Measurements from ENCODE around the gene CSMD2.

The CSMD2 gene

DNA sequence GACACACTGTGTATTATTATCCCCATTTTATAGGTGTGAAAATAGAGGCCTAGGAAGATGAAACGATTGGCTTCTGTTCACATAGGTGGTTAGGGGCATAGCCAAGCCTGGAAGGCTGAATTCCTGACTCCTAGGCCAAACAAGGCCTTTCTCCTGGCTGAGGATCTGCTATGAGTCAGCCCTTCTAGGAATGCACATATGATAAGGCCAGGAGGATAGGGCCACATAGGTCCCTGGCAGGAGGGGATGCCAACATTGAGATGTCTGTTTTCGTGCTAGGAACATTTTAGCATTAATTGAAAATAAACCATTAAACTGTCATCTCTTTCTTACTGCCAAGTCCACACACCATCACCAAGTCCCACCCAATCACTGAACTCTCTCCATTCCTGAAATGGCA lies 9.2 kb downstream of the CSMD2 start:
- DNase-seq (ENCODE audit: low read depth), result no peak

DNA sequence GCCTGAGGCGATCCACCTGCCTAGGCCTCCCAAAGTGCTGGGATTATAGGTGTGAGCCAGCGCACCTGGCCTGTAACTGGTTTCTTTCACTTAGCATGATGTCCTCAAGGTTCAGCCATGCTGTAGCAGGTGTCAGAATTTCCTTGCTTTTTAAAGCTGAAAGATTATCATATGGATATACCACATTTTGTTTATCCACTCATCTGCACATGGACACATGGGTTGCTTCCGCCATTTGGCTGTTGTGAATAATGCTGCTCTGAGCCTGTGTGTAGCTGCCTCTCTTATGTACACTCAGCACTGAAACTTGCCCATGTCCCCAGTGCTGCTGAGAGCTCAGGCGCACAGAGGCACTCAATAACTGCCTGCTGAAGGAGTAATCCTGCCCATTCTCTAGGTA lies 11.8 kb downstream of the CSMD2 start:
- no peak for DNase-seq (ENCODE audit: low read depth)

DNA sequence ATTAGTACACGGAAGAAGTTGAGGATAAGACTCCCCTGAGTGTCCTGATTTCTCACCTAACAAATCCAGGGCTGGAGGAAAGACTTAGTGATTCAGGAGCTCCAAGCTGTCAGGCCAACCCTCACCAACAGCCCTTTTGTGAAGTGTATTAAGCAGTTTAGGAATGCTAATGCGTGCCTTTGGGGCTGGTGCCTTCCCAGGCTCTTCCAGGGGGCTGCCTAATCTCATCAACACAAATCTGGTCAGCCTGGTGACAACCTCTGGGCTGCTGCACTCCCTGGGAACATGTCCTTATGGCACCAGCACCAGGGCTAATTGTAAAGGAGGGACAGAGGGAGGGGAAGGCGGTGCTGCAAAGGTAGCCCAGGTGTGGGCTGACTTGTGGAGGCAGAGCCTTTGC lies 15.5 kb downstream of the CSMD2 start:
- DNase-seq (ENCODE audit: low read depth), result no peak

DNA sequence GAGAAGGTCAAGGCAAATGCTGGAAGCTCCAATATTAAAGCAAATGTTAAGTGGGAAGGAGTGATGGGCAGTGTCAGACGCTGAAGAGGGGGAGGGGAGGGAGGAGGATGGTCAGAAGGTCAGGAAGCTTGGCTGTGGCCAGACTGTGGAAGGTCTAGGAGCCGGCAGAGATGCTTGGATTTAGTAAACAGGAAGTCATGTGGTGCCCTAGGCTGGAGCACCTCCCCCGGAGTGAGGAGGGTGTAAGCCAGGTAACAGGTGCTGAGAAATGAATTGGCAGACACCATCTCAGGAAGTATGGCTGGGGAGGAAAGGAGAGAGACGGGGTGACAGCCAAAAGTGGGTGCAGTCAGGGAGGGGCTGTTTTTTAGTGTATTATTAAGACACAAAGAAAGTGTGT lies 17.7 kb downstream of the CSMD2 start:
- no peak for DNase-seq (ENCODE audit: low read depth)

DNA sequence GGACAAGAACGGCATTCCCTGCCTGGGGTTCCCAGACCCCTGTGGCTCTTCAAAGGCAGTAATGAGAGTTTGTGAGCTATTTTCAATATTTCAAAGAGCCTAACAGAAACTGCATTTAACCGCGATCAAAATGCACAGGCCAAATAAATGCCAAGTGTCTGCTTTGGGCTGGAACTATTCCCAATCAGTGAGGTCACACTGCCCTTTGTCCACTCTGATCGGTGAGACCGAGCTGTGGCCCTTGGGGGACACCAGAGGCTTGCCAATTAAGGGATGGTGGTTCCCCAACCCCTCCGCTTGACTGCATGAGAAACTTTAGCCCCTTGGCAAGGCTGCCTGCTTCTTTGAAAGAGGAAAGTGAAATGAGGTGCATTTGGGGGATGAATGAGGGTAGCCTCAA lies 20.3 kb downstream of the CSMD2 start:
- DNase-seq (ENCODE audit: low read depth), result no peak

DNA sequence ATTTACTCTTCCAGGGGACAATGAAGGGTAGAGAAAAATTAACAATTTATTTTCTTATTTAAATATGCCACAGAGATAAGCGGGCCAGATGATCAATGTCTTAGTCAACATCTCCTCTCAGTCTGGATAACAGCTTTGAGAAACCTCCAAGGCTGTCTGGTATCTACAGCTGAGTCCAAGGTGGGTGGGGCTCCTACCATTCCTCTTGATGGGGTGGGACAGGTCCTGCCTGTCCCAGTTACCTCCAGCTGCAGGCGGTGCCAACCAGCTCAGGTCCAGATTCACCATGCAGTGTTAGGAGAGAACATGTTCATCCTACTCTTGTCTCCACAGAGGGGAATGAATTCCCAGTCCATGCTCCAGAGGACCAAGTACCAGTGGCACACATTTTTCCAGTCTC lies 21.1 kb downstream of the CSMD2 start:
- no peak for DNase-seq (ENCODE audit: low read depth)

DNA sequence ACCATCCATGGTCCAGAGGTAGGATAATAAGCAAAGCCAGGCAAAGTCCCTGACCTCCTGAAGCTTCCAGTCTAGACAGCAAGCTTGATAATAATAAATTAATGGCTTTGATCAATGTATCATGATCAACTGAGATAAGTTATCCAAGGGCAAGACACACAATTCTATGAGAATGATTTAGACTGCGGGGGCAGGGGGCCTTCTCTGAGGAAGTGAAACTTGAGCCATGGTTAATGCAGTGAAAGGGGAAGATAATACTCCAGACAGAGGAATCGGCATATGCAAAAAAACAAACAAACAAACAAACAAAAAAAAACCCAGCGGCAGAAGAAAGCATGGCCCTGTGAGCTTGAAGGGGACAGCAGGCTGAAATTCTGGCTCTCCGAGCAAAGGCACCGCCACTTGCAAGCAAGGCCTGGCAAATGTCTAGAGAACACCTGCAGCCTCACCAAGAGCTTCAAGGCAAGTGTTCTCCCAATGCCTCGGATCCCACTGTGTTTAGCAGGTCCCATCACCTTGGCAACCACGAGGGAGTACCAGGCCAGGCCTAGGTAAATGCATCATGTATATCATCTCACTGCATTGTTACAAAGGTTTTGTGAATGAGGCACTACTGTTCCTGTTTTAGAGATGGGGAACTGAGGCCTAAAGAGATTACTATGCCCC lies 24.9 kb downstream of the CSMD2 start:
- no peak for DNase-seq (ENCODE audit: low read depth)

DNA sequence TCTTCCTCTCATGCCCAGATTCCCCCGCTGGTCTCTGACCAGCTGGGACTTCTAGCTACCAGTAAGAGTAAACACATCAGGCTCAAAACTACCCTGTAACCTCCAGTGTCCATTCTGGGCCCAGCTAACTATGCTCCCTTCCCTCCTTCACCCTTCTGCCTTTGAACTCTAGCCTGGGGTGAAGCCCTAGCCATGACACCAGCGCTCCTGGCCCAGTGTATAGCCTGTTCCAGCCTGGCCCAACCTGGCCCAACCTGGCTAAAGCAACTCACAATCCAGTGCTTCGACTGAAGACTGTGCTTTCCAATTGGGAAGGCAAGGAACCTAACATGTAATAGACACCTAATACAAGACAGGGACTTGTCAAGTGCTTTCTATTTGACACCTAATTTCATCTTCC lies 27.6 kb downstream of the CSMD2 start:
- no peak for DNase-seq (ENCODE audit: low read depth)

DNA sequence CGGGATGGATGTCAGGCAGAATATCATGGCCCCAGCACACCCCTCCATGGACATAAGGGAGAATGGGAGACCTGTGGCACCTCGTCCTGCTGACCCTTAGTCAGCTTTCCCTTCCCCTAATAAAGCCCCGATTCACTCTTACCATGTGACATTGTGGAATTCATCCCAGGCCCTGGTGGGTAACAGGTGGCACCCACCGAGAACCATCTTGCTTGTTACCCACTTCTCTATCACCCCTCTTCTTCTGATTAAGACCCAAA lies 32.9 kb downstream of the CSMD2 start:
- no peak for DNase-seq (ENCODE audit: low read depth)

DNA sequence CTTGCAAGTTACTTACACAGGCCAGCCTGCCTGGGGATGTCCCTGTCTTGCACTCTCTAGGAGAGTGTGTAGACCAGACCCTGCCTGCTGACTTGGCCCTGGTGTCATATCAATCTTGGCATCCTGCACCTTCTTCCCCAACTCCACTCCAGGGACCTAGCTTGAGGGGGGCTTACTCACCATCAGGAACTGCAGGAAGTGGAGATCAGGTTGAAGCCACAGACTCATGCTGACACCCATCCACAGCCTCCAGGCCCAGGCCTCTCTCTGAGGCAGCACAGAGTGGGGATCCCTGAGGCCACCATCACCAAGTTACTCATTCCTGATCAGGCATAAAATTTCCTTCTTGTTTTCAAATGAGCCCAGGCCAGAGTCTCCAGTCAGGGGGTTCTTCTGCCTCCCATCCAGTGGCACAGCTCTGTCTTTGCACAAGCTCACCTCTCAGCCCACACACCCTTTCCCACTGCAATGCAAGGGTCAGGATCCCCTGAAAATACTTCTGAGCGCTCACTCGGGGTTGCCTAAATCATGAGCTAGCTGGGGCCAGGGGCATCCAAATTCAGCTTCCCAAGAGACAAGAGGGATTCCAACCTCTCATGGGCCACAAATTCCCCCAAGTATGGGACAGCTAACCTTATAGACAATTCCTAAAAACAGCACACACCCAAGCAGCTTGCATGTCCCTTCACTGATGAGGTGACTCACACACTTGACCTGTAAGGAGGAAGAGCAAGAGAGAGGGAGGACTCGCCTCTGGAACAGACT lies 33.5 kb downstream of the CSMD2 start:
- no peak for DNase-seq (ENCODE audit: low read depth)

DNA sequence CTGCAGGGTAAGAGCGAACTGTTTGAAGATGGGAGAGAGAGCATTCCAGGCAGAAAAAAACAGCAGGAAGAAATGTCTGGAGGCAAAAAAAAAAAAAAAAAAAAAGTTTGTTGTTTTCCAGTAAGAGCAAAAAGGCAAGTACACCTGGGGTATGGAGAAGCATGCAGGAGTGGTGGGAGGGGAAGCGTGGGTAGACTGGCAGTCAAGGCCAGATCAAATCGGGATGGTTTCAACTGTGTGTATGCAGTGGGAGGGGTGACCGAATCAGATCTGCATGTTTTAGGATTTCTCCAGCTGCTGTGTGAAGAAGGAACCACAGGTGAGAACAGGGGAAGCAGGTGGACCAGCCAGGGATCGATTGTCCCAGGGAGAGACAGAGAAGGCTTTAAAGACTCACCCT lies 34.7 kb downstream of the CSMD2 start:
- no peak for DNase-seq (ENCODE audit: low read depth)

DNA sequence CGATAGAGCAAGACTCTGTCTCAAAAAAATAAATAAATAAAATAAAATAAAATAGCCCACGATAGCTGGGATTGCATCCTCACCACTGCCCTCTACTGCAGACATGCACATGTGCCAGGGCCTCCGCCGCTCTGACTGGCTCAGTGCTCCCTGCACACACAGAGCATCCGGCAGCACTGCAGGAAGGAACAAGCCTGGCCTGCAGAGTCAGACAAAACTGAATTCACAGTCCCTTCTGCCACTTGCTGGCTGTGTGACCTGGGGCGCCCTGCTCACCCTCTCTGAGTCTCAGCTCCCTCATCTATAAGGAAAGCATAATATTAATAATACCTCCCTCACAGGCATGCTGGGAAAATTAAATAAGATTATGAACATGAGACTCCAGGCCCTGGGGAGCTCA lies 35.4 kb downstream of the CSMD2 start:
- DNase-seq (ENCODE audit: low read depth), result no peak

DNA sequence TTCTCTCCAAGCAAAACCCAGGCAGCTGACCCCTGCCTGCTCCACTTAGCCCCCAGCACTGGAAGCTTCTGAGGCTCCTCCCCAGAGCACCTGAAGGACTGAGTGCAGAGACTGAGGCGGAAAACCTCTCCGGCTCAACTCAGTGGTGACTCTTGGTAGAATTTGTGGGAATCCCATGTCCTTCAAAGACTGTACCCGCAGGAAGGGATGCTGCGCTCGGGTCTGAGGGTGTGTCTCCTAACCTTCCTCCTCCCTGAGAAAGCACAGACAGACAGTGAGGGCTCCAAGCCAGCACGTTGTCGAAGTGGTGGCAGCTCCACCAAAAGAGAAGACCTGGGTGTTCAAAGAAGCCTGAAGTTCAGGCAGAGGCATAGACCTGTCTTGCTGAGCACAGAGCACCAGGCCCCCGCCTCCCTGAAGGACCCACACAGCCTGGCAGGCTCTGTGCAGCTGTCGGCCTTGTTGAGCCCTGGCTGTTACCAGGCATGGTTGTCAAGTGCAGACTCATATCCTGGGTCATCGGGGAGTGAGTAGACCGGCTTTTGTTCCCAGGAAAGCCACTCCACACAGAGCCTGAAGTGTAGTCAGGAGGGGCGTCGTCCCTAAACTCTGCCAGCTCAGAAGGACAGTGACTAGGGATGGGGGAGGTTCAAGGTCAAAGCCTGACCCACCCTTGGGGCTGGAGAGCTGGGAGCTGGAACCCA lies 36.7 kb downstream of the CSMD2 start:
- DNase-seq (ENCODE audit: low read depth), result no peak

DNA sequence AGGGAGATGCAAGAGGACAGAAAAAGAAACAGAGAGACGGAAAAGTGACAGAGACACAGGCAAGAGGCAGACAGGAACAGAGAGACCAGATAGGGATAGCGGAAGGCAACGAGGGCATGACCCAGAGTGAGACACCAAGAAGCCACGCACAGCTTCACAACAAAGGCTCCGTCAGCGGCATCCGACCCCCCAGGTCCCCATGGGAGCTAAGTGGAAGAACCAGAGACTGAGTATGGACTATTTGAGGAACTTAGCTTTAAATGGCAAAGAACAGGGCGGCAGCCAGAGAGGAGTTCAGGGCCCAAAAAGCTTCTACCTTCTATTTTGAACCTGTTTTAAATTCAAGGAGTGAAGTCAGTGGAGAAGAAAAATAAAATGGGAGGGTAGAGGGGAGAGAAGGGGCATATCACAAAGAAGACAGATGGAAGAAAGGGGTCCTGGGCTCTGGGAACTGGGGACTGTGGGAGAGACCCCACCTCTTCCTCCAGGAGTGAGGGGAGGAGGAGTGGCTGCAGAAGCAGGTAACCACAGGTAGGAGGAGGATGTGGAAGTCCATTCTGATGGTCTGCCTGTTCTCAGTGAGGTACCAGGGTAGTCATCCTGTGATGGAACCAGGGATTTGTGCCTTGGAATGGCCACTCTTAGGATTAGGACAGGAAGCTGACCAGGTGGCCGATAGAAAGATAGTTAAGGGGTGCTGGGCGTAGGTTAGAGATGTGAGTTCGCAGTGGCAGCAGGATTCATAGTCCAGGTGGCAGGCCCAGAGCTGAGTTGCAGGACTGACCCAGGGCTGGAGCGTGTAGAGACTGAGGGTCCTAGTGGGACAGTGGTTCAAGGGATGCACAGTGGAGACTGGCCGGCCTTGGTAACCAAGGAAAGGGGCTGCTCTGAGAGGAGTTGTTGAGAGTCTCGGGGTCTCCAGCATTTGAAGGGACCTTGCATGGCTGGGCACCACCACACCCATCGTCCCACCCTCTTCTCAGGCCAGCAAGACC lies 37.7 kb downstream of the CSMD2 start:
- no peak for DNase-seq (ENCODE audit: low read depth)

DNA sequence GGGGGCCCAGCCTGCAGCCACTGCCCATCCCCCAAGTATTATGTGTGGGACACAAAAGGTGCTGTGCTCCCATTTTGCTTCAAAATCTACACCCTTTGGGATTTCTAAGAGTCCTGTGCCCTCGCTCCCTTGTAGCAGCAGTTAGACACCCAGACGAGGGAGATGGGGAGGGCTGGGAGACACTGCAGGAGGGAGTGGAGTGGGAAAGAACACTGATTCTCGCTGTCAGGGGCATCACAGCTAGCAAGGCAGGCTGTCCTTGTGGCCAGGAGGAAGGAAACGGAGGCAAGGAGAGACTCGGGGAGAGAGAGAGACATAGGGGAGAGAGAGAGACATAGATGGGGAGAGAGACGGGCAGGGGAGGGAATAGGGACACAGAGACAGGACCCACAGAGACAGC lies 38.5 kb downstream of the CSMD2 start:
- no peak for DNase-seq (ENCODE audit: low read depth)

DNA sequence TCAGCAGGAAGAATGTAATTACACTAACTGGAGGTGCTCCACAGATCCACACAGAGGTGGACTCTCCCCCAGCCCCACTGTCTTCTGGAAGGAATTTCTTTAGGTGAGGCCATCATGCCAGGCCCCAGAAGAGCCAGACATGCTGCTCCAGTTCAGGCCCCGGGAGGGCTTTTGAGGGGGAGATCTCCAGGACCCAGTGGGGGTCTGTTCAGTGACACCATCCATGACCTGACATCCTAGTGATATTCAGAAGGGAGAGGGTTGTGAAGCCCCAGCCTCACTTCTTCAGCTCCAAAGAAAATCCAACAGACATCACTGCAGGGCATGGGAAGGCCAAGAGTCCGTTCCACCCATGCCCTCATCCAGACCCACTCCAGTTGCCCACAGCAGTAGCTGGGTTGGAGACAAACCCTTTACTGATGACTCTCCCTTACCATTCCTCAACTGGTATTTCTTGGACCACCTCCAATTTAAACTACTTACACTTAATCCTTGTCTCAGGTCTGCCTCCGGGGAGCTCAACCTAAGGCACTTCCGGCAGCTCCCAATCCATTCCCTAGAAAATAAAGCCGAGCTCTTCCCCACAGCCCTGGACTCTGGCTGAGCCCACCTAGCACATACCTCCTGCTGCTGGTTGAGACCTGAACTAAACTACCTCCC lies 39.2 kb downstream of the CSMD2 start:
- no peak for DNase-seq (ENCODE audit: low read depth)

DNA sequence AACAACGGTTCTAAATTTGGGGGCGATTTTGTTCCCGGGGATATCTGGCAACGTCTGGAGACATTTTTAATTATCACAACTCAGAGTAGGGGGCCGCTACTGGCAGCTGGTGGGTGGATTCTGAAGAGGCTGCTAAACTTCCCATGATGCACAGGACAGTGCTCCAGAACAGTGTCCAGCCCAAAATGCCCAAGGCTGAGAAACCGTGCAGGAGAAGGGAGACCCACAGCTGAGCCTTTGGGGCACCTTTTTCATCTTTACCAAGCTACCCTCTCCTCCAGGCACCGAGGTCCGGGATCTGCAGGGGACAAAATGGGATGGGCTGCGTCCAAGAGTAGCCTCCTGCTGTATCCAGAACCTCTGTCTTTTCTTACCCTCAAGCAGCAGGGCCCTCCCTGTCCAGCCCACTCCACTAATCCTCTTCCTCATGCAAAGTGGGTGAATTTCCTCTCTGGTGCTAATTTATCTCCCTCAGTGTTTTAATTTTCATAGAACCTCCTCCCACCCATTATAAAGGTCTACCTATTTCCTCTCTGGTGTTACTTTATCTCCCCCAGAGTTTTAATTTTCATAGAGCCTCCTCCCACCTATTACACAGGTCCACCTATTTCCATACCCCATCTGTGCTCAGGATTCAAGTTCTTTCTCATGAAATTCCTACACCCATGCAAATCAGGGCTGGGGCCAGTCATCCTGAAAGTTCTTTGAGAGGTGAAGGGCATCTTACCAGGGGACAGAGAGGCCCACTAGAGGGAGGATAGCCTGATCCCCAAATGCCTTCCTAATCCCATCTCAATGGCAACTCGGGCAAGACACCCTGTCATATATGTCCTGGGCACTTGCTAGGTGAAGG lies 42.7 kb downstream of the CSMD2 start:
- DNase-seq (ENCODE audit: low read depth), result no peak

DNA sequence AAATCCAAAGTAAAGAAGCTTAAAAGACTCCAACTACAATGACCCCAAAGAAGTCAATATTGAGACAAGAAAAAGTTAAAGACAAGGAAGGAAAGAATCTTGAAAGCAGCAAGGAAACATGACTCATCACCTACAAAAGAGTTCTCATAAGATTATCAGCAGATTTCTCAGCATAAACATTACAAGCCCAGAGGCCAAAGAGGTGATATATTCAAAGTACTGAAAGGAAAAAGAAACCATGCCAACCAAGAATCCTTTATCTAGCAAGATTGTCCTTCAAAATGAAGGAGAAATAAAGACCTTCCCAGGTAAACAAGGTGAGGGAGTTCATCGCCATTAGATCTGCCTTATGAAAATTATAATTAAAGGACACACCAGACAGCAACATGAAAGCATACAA lies 49.8 kb downstream of the CSMD2 start:
- DNase-seq (ENCODE audit: low read depth), result no peak

DNA sequence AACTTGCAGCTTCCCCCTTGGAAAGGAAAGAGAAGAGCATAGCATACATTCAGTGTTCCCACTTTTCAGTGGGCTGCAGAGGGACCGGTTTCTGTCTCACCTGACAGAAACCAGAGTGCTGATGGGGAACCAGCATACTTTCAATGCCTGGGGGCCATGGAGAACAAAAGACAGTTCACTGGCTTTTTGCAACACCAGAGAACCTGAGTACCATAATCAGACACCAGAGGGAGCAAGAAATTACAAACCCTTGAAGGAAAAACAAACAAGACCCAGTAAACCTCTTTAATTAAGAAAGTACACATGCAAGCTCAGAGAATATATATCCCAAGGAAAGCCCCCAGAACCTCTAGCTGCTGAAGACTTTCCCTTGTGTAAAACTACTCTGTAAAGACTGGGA lies 51.1 kb downstream of the CSMD2 start:
- no peak for DNase-seq (ENCODE audit: low read depth)

DNA sequence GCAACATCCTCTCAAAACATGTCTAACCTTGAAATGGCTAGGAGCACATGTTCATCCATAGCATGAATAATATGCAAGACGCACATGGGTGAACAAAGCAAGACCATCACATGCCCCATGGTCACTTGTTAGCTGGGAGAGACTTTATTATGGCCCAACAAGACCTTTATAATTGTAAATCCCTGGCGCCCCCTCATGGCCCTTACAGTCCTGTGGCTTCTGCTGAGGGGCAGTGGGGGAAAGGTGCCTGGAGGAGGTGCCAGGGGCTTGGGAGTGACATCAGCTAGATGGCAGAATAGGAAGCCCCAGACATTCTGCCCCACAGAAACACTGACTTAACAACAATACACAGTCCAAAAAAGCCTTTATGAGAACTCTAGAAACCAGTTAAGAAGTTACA lies 51.7 kb downstream of the CSMD2 start:
- DNase-seq (ENCODE audit: low read depth), result no peak

DNA sequence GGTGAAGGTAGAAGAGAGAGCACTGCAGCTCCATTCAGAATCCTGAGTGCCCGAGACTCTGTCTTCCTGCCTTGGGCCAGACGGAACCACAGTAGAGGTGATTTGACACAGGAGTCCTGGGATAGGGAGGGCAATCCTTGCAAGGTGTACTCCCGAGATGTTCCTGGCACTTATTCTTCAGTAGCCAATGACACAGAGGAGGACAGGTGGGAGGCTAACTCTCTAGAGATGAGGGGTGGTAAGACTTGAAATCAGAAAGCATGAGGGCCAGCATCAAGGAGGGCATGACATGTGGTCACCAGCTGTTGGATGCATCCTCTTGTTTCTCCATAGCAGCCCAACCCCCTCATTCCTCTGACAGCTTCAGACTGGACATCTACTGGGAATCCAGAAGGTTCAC lies 56.3 kb downstream of the CSMD2 start:
- no peak for DNase-seq (ENCODE audit: low read depth)

Data from activated T-cell treated with anti-CD3 and anti-CD28 coated beads for 1 hour (primary cell).